Aorta (tissue), 5 donors: ENCODE data around the gene TNFRSF19. TPM values are rescaled to one million over a fixed set of nuclear protein-coding genes. Genes with fewer than 3 reads are reported as not detected.

Experiments
- ATAC-seq: fragments of 200-7000 bp; cut with Tn5 transposase; one replicate; pipeline ENCODE4 v1.9.1; 2022; ENCODE audit warnings: moderate library complexity; ENCODE audit not compliant: low FRiP score
- DNase-seq, 2 donors: peaks; one replicate each; pipeline ENCODE4 v3.0.0-alpha.2; 2020
- H3K27ac ChIP-seq, 2 donors: one replicate each; pipeline ENCODE4 v1.5.1; 2013; ENCODE audit warnings: low read length in 2 of 2, mild to moderate bottlenecking in 2 of 2, moderate library complexity in 2 of 2, control low read depth in 1 of 2, inconsistent platforms in 1 of 2, low read depth in 1 of 2
- H3K27me3 ChIP-seq, 2 donors: one replicate each; pipeline ENCODE4 v1.6.1; 2013; ENCODE audit warnings: control low read depth in 1 of 2, low read length in 1 of 2, mild to moderate bottlenecking in 1 of 2, moderate library complexity in 1 of 2; ENCODE audit not compliant: insufficient read depth in 2 of 2, control insufficient read depth in 1 of 2
- H3K36me3 ChIP-seq, 2 donors: one replicate each; pipeline ENCODE4 v1.6.1; 2013; ENCODE audit warnings: control low read depth in 1 of 2, low read length in 1 of 2, mild to moderate bottlenecking in 1 of 2; ENCODE audit not compliant: insufficient read depth in 2 of 2, control insufficient read depth in 1 of 2
- H3K4me1 ChIP-seq, 2 donors: one replicate each; pipeline ENCODE4 v1.6.1; 2013; ENCODE audit warnings: low read length in 2 of 2, control low read depth in 1 of 2, mild to moderate bottlenecking in 1 of 2, moderate library complexity in 1 of 2; ENCODE audit not compliant: insufficient read depth in 2 of 2, control insufficient read depth in 1 of 2
- H3K4me3 ChIP-seq, 2 donors: one replicate each; pipeline ENCODE4 v1.5.1; 2013; ENCODE audit warnings: low read length in 2 of 2, control low read depth in 1 of 2, mild to moderate bottlenecking in 1 of 2
- H3K9me3 ChIP-seq: one replicate; pipeline ENCODE4 v1.6.1; 2013; ENCODE audit warnings: mild to moderate bottlenecking, low read length; ENCODE audit not compliant: control insufficient read depth
- WGBS, 2 donors: extraction: QIAGEN DNeasy Blood & Tissue Kit; methylation state at CpG; one replicate each; pipeline ENCODE4 v1.1.7; 2013; 5-methylcytosine and 5-hydroxymethylcytosine counted together
- intact Hi-C, 2 donors: fragments of 100-400 bp; cut with DNase I; formaldehyde crosslinking; loops; one replicate each; pipeline versions ENCODE4 v1.14.2 to v1.15.0; 2022
- polyA plus RNA-seq, 2 donors: library from polyadenylated mRNA; stranded (reverse); fragments of 200-250 nt; gene quantifications; one replicate each; pipeline ENCODE4 v1.2.3, GENCODE V29; 2013
- total RNA-seq, 2 donors: library from RNA; stranded (reverse); fragmentation: NEBNext Ultra II Directional; extraction: Animal tissue kit (Norgen Biotek cat#: 25700); gene quantifications; one replicate each; pipeline ENCODE4 v1.2.1, GENCODE V29; 2021
- donor health status: healthy with polysubstance abuse.
- donor health status: Bipolar disorder and iron deficiency.
- donor health status: DM: no; HTN: no; CAD: no.
- donor health status: DM: no; HTN: no; CAD: no.
- donor health status: DM: yes; HTN: yes; CAD: no.

Gene TNFRSF19
- total and polyA plus RNA-seq, 4 donors, result 0.38 to 4.3 (median 1.9) TPM

DNA sequence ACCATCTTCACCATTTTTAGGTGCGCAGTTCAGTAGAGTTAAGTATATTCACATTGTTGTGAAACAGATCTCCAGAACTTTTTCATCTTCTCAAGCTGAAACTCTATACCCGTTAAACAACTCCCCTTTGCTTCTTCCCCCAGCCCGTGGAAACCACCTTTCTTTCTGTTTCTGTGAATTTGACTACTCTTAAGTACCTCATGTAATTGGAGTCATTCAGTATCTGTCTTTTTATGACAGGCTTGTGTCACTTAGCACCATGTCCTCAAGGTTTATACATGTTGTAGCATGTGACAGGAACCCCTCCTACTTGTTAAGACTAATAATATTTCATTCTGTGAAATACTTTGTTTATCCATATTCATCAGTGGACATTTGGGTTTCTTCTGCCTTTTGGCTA is 52.8 kb downstream of the TNFRSF19 start:
- intact Hi-C loops, result no loop called here
- H3K4me1 ChIP-seq, result no peaks in the 10 kb centered on the region
- no peaks in the 10 kb centered on the region for H3K9me3 ChIP-seq
- no peak overlapping the region for H3K4me3 ChIP-seq
- no peak overlapping the region for H3K27ac ChIP-seq
- 88 to 94% methylated on average over 3 of the region's 3 CpGs for WGBS, 2 donors
- DNase-seq, result no peak
- H3K36me3 ChIP-seq, result no peaks in the 10 kb centered on the region
- no peak for ATAC-seq
- H3K27me3 ChIP-seq, result no peaks in the 10 kb centered on the region

DNA sequence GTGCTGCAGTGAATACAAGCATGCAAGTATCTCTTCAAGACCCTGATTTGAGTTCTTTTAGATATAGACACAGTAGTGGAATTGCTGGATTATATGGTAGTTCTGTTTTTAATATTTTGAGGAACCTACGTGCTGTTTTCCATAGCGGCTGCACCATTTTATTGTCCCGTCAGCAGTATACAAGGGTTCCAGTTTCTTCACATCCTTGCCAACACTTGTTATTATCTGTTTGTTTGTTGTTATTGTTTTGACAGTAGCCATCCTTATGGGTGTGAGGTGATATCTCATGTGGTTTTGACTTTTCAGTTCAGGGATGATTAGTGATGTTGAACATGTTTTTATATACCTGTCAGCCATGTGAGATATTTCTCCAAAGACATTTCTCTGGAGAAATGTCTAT is 53.2 kb downstream of the TNFRSF19 start:
- Histone ChIP-seq H3K4me1 (no peaks in the 10 kb centered on the region), H3K27me3 (no peaks in the 10 kb centered on the region), H3K27ac (no peak overlapping the region), H3K36me3 (no peaks in the 10 kb centered on the region), H3K9me3 (no peaks in the 10 kb centered on the region), H3K4me3 (no peak overlapping the region)
- ATAC-seq, result no peak
- DNase-seq, result no peak
- WGBS, 2 donors, result 94 to 98% methylated on average over 3 of the region's 3 CpGs
- intact Hi-C loops, result no loop called here

DNA sequence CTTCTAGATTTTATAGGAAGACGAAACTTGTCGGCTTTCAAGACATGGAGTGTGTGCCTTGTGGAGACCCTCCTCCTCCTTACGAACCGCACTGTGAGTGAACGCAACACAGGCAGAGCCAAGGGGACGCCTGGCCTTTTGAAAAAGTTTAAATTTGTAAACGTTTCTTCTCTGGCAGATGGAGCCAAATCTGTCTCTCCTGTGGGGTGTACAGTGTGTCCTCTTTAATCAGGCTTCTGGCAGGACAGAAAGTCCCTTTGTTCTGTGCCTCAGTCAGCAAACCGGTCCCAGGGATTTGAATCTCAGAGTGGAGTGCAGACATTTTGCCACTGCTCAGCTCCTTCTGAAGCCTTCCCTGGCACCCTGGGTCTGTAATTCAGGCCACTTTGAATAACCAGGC is 56.5 kb downstream of the TNFRSF19 start:
- DNase-seq, result no peak
- Histone ChIP-seq H3K4me3 (no peak overlapping the region), H3K27ac (no peak overlapping the region), H3K36me3 (no peaks in the 10 kb centered on the region), H3K27me3 (peaks cover 0 to under 1% of the 10 kb centered on the region in 2 donors), H3K9me3 (no peaks in the 10 kb centered on the region), H3K4me1 (no peaks in the 10 kb centered on the region)
- WGBS, 2 donors, result 80 to 83% methylated on average over 8 of the region's 8 CpGs
- no peak for ATAC-seq
- intact Hi-C loops, result no loop called here

DNA sequence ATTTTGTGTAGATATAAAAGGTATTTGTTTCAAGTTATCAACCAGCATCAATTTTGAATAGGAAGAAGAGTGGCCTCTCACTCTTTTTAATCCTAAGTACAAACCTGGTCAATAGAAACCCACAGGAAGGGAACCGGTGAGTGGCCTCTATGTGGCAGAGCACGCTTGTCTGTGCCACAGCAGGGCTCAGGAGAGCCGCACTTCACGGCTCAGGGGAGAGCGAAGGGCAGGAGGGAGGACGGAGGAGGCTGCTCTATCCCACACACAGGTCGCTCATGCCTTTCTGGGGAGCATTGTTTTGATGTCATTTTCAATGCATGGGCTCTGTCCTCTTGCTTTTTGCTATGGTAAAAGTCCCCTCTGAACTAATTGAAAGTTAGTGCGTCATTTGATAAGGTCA is 57.2 kb downstream of the TNFRSF19 start:
- DNase-seq (no peak), ATAC-seq (no peak)
- no peaks in the 10 kb centered on the region for H3K36me3 ChIP-seq
- H3K4me3 ChIP-seq, result no peak overlapping the region
- H3K4me1 ChIP-seq, result no peaks in the 10 kb centered on the region
- H3K27me3 ChIP-seq, result peaks cover 0 to 1% of the 10 kb centered on the region in 2 donors
- no peak overlapping the region for H3K27ac ChIP-seq
- no peaks in the 10 kb centered on the region for H3K9me3 ChIP-seq
- intact Hi-C loops, result no loop called here
- 93 to 96% methylated on average over 8 of the region's 8 CpGs for WGBS, 2 donors

DNA sequence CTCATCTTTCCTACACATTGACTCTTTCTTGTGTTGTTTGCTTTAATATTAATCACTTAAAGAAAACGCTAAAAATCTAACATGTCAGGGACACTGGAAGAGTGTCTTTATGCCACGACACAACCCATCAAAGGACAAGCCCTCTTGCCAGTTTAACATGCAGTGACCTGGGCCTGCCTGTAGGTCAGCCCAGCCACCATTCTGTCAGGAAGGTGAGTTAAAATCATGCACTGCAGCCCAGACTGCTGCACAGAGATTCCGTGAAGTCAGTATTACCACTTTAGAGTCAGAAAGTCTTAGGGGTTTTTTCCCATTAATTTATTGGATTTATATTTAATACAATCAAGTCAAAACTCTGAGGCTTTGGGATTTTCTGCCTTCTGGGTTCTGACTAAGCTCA is 58.0 kb downstream of the TNFRSF19 start:
- H3K27ac ChIP-seq, result no peak overlapping the region
- H3K4me3 ChIP-seq, result no peak overlapping the region
- H3K9me3 ChIP-seq, result no peaks in the 10 kb centered on the region
- peaks cover 0 to 1% of the 10 kb centered on the region in 2 donors for H3K27me3 ChIP-seq
- intact Hi-C loops, result no loop called here
- no peaks in the 10 kb centered on the region for H3K36me3 ChIP-seq
- DNase-seq (no peak), ATAC-seq (no peak)
- 78 to 79% methylated on average over 3 of the region's 3 CpGs for WGBS, 2 donors
- no peaks in the 10 kb centered on the region for H3K4me1 ChIP-seq

DNA sequence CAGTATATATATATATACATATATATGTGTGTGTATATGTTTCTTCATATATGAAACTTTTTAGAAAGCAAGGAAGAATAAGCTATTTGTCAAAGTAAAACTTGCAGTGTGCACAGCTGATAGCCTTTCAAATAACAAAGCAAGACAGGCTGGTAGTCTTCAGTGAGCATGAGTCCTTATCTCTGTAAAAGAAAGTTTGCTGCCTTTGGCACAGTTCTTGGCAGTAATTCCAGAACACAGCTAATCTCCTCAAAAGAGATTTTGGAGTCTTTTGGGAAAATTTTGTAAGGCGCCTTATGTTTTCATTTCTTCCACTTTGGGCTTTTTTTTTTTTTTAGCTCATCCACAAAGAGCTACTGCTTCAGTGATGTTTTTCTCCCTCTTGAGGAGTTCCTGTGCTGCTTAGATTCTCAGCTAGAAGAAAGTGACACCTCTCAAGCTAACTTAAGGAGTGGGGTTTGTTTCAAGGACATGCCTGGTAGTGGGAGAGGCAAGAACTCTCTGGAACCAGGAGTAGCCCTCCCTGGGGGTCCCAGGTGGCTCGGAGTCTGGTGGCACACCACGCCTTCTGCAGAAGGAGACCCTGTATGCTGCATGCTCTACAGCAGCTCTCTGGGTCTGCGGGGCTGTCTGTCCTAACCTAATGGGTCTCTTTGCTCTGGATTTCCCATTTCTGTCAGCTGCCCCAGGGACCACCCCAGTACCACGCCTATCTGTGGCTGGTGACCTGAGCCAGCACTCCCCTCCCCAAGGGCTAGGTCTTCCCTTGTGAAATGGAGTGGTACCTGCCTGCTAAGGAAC is 58.8 kb downstream of the TNFRSF19 start:
- Histone ChIP-seq H3K27ac (no peak overlapping the region), H3K36me3 (no peaks in the 10 kb centered on the region), H3K4me1 (no peaks in the 10 kb centered on the region), H3K4me3 (no peak overlapping the region), H3K9me3 (no peaks in the 10 kb centered on the region), H3K27me3 (peaks cover 0 to 1% of the 10 kb centered on the region in 2 donors)
- intact Hi-C loops, result no loop called here
- no peak for DNase-seq
- peak; percentile 29 for ATAC-seq
- WGBS, 2 donors, result 39% methylated on average over 5 of the region's 5 CpGs

DNA sequence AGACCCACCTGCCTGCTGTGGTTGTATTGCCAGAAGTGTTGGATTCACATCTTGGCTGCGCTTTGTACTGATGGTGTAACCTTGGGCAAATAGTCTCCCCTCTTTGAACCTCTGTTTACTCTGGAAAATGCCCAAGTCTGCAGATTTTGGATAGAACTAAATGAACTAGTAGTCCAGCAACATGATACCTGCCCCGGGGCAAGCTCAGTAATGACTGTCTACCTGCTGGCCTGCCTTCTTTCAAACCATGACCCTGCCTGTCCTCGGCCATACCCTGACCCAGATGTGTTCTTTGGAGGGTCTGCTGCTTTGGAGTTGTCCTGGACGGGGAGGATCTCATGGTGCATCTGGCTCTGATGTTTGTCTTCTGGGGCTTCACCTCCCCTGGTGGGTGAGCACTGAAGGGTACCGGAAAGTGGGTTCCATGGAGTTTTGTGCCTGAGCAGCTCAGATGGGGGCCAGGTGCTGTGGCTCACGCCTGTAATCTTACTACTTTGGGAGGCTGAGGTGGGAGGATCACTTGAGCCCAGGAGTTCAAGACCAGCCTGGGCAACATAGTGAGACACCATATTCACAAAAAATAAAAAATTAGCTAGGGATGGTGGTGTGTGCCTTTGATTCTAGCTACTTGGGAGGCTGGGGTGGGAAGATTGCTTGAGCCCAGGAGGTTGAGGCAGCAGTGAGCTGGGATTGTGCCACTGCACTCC is 59.5 kb downstream of the TNFRSF19 start:
- Histone ChIP-seq H3K9me3 (no peaks in the 10 kb centered on the region), H3K4me1 (no peaks in the 10 kb centered on the region), H3K36me3 (no peaks in the 10 kb centered on the region), H3K27ac (no peak overlapping the region), H3K4me3 (no peak overlapping the region), H3K27me3 (peaks cover 0 to 1% of the 10 kb centered on the region in 2 donors)
- ATAC-seq (no peak), DNase-seq (no peak)
- intact Hi-C loops, result no loop called here
- 79 to 84% methylated on average over 6 of the region's 6 CpGs for WGBS, 2 donors

DNA sequence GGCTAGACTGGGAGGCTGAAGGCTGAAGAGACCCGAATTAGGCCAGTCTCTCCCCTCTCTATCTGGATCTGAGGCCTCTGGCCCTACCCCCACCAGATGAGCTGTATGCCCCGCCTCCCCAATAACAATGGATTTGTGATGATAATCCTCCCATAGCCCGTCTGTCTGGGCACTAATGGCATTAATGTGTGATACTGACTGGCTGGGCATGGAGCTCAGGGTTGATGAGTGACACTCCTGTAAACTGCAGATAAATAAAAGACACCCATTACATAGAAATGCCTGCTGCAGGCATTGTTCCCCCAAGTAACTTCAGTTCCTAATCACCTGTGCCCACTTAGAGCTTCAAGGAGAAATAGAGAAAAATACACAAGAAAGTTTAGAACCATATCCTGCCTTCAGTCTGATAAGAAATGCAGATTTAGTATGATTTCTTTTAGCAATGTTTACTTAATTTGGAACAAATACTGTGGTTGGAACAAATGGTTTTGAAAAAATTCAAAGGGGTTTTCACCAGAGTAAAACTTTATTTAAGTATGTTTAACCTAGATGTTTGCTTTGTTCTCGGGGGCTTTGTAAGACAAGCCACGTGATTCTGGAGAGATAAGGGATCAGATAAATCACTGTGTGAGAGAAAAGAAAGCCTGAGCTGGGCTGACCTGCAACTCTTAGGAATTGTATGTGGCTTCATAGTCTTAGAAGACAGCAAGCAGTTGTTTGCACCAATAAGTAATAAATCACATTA is 60.3 kb downstream of the TNFRSF19 start:
- Histone ChIP-seq H3K27ac (no peak overlapping the region), H3K9me3 (no peaks in the 10 kb centered on the region), H3K36me3 (no peaks in the 10 kb centered on the region), H3K4me3 (no peak overlapping the region), H3K27me3 (peaks cover 0 to 1% of the 10 kb centered on the region in 2 donors), H3K4me1 (no peaks in the 10 kb centered on the region)
- intact Hi-C loops, result no loop called here
- WGBS, 2 donors, result 65 to 67% methylated on average over 5 of the region's 5 CpGs
- DNase-seq (no peak), ATAC-seq (no peak)
